ENCODE data around the gene ROR1. TPM values are rescaled to one million over a fixed set of nuclear protein-coding genes. Genes with fewer than 3 reads are reported as not detected.

ROR1 gene
- total RNA-seq, 6 experiments from 2014 or later: 7.4 to 9.4 (median 8.9) TPM

DNA sequence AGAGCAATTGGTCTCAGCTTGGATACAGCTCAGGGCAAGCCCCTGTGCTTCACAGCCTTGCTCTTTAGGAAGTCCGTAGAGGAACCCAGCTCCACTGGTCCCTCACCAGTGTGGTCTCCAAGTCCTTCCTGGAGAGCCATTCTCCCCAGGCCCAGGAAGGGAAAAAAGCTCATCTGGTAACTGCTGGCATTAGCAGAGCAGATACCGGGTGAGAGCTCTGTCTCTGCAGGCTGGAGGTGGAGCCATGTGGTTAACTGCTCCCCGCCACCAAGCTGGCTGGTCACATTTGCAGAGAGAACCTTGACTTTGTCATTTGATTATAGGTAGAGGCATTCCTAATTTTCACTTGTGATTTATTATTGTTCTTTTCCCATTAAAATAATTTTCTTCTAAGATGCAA lies 169.6 kb downstream of the ROR1 start:
- H3K27me3 Mint-ChIP-seq (ENCODE audit: insufficient read depth): 0 out of 2 replicates have a peak, but pooled peaks cover 2% of the 10 kb centered on the region
- H3K9me3 Mint-ChIP-seq: no peaks in the 10 kb centered on the region
- TF ChIP-seq, protein P1, sequence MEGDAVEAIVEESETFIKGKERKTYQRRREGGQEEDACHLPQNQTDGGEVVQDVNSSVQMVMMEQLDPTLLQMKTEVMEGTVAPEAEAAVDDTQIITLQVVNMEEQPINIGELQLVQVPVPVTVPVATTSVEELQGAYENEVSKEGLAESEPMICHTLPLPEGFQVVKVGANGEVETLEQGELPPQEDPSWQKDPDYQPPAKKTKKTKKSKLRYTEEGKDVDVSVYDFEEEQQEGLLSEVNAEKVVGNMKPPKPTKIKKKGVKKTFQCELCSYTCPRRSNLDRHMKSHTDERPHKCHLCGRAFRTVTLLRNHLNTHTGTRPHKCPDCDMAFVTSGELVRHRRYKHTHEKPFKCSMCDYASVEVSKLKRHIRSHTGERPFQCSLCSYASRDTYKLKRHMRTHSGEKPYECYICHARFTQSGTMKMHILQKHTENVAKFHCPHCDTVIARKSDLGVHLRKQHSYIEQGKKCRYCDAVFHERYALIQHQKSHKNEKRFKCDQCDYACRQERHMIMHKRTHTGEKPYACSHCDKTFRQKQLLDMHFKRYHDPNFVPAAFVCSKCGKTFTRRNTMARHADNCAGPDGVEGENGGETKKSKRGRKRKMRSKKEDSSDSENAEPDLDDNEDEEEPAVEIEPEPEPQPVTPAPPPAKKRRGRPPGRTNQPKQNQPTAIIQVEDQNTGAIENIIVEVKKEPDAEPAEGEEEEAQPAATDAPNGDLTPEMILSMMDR (IDR thresholded peaks at IDR 0.05): no peak
- no peaks in the 10 kb centered on the region for H3K36me3 Mint-ChIP-seq (ENCODE audit: low read depth)
- DNase-seq: no peak
- H3K4me3 Mint-ChIP-seq: no peak overlapping the region
- H3K4me1 Mint-ChIP-seq (ENCODE audit: low read depth): no peaks in the 10 kb centered on the region
- no peak overlapping the region for H3K27ac Mint-ChIP-seq

DNA sequence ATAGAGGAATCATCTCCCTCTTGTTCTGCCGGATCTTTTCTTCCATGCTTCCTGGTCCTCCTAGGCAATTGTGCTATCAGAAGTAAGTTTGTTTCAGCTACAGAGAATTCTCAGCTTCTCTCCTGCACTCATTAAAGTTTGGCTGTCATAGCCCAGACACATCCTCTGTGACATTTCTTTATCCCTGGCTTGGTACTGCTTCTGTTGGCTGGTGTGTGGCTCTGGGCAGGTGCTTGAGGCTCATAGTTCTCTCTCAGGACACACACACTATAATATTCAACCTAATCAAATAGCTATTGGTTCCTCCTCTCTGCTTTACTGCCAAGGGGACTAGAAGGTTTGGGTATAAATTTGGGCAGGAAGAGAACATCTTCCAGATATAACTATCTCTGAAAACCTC lies 172.1 kb downstream of the ROR1 start:
- no peak overlapping the region for H3K27ac Mint-ChIP-seq
- peaks cover 13% of the 10 kb centered on the region for H3K4me1 Mint-ChIP-seq (ENCODE audit: low read depth)
- TF ChIP-seq, protein P1 (IDR thresholded peaks at IDR 0.05): no peak

DNA sequence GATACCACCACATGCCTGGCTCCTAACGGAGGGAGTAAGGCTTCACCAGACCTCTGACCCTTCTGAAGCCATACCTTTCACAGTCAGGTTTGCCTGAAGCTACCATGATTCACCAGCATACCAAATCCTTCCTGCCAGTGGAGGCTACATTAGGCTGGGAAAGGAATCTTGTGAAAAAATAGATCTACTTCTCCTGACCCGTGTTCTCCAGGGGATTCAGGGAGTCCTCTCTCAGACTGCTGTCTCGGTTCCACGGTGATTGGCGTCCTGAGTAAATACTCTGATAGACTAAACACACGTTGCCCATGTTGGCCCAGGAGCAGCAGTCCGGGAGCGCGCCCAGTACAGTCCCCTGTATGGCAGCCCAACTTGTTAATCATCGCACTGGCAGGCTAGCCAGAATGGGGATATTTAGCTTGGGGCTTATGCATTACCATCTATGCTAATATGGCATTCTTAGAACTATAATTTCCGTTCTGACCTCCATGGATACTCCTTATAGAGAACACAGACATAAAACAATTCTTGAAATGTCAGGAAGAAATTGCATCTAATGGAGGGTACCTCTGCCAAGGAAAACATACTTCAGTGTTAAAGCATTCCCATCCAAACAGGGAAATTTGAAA lies 173.2 kb downstream of the ROR1 start:
- no peak overlapping the region for H3K27ac Mint-ChIP-seq
- no peak overlapping the region for H3K4me3 Mint-ChIP-seq
- TF ChIP-seq, protein P1 (IDR thresholded peaks at IDR 0.05): no peak
- no peaks in the 10 kb centered on the region for H3K36me3 Mint-ChIP-seq (ENCODE audit: low read depth)
- peaks cover 18% of the 10 kb centered on the region for H3K4me1 Mint-ChIP-seq (ENCODE audit: low read depth)
- no peaks in the 10 kb centered on the region for H3K27me3 Mint-ChIP-seq (ENCODE audit: insufficient read depth)
- DNase-seq: no peak
- H3K9me3 Mint-ChIP-seq: no peaks in the 10 kb centered on the region

More for the DNA sequence above, 172.1 kb downstream of the ROR1 start:
- Mint-ChIP-seq H3K9me3 (no peaks in the 10 kb centered on the region), H3K36me3 (ENCODE audit: low read depth) (no peaks in the 10 kb centered on the region), H3K4me3 (no peak overlapping the region), H3K27me3 (ENCODE audit: insufficient read depth) (0 out of 2 replicates have a peak, but pooled peaks cover 2% of the 10 kb centered on the region)
- no peak for DNase-seq

DNA sequence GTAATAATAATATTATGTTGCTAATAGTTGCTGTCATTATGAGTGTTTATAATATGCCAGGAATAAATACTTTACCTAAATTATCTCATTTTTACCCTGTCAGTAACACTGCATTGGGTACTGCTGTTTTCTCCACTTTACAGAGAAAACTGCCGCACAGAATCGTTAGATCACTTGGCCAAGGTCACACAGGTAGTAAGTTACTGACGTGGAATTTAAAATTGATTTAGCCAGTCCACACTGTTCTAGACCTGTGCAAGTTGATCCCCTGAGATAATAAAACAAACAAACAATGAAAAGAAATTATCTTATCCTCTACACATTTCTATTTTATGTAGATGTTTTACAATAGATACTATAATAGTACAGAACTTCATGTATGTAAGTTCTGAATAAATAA lies 174.1 kb downstream of the ROR1 start:
- Mint-ChIP-seq H3K27ac (no peak overlapping the region), H3K27me3 (ENCODE audit: insufficient read depth) (no peaks in the 10 kb centered on the region; the same call in 1 of the 2 replicates), H3K4me1 (ENCODE audit: low read depth) (peaks cover 18% of the 10 kb centered on the region), H3K36me3 (ENCODE audit: low read depth) (no peaks in the 10 kb centered on the region), H3K4me3 (no peak overlapping the region), H3K9me3 (no peaks in the 10 kb centered on the region)
- TF ChIP-seq, protein P1 (IDR thresholded peaks at IDR 0.05): no peak
- no peak for DNase-seq

DNA sequence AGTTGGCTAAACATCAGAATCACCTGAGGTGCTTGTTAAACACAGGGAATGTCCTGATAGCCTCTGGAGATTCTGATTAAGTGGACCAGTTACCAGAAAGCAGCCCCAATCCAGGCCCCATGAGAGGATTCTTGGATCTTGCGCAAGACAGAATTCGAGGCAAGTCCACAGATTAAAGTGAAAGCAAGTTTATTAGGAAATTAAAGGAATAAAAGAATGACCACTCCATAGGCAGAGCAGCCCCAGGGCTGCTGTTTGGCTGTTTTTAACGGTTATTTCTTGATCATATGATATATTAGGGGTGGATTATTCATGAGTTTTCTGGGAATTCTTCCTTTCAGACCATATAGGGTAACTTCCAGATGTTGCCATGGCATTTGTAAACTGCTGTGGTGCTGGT lies 176.2 kb downstream of the ROR1 start:
- TF ChIP-seq, protein P1 (IDR thresholded peaks at IDR 0.05): no peak
- Mint-ChIP-seq H3K4me3 (no peak overlapping the region), H3K9me3 (peaks cover 13% of the 10 kb centered on the region), H3K27me3 (ENCODE audit: insufficient read depth) (no peaks in the 10 kb centered on the region; the same call in 1 of the 2 replicates), H3K36me3 (ENCODE audit: low read depth) (peaks cover 15% of the 10 kb centered on the region), H3K4me1 (ENCODE audit: low read depth) (peaks cover 18% of the 10 kb centered on the region), H3K27ac (no peak overlapping the region)
- no peak for DNase-seq
